ENCODE data around the gene RASA4.
"Not testable (repeated sequence)": the region's sequence is repeated elsewhere in the genome, so short reads cannot be mapped to it uniquely, and the experiment has no call there.

Gene RASA4

DNA sequence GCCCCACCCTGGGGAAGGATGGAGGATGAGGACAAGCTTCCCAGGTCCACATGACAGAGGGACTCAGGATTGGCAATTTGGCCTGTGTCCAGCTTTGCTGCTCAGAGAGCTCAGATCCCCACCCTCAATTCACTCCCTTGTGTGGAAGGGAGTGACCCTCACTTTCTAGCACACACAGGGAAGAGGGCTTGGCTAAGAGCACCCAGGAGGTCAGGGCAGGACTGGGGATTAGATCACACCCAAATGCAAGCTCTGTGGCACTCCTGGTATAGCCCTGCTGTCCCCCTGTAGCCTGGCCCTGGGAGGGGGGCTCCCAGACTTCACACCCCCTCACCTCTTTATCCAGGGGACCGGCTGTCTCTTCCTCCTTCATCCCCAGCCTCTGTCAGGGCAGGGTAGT, 72.2 kb downstream of the RASA4 start:
- H3K4me3 Mint-ChIP-seq; H3K4me1 Mint-ChIP-seq (ENCODE audit: low read depth in 2 of 2); H3K27ac Mint-ChIP-seq; H3K9me3 Mint-ChIP-seq; H3K27me3 Mint-ChIP-seq; DNase-seq; ATAC-seq (replicated peaks); H3K36me3 Mint-ChIP-seq (ENCODE audit: insufficient read depth): not testable (repeated sequence)

DNA sequence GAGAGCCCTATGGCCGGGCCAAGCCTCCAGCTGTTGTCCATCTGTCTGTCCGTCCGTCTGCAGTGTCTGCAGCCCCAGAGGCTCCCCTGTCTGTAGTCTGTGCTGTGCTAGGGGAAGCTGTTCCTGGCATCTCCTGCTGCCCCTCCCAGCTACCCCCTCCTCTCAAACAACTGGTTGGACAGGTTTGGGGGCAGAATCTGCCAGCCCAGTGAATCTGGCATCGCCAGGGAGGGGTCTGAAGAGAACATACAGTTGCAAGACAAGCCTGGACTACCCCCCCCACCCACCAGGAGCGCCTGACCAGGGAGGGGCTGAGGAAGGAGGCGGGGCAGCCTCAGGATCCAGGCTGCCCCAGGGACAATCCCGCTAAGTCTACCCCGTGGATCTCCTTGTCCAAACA, 73.0 kb downstream of the RASA4 start, which contains the start of gene UPK3BL2:
UPK3BL2 (minus strand) TSS at position 101 of the 400 bp plus-strand sequence; CDS start at position 41, 60 bp downstream.
- not testable (repeated sequence) for H3K4me1 Mint-ChIP-seq (ENCODE audit: low read depth in 2 of 2); H3K27ac Mint-ChIP-seq; H3K36me3 Mint-ChIP-seq (ENCODE audit: insufficient read depth); H3K4me3 Mint-ChIP-seq; DNase-seq; ATAC-seq (replicated peaks); H3K9me3 Mint-ChIP-seq; H3K27me3 Mint-ChIP-seq

- H3K9me3 Mint-ChIP-seq, result not testable (repeated sequence)
Observed at GRCh38 chr7:102542771-102543170, 73.8 kb downstream of the RASA4 start.

DNA sequence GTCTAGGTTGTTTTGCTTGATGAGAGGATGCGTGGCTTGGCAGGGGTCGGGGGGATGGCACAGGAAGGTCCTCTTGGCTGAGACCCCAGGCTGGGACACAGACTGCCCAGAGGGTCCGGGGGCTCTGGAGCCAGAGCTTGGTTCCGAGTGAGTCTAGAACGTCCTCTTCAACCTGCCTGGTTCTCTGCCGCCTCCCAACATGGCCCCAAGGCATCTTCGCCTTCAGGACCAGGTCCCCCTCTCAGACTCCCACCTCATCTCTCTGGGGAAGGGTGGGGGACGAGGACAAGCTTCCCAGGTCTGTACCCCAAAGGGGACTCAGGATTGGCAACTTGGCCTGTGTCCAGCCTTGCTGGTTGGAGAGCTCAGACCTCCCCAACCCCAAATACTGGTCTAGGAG, 74.5 kb downstream of the RASA4 start:
- H3K9me3 Mint-ChIP-seq, DNase-seq: not testable (repeated sequence)

More at GRCh38 chr7:102542771-102543170, 73.8 kb downstream of the RASA4 start:
- not testable (repeated sequence) for H3K4me3 Mint-ChIP-seq; H3K27me3 Mint-ChIP-seq; ATAC-seq (replicated peaks); H3K36me3 Mint-ChIP-seq (ENCODE audit: insufficient read depth); H3K27ac Mint-ChIP-seq; DNase-seq; H3K4me1 Mint-ChIP-seq (ENCODE audit: low read depth in 2 of 2)

GRCh38 chr7:102540604-102541003, 76.0 kb downstream of the RASA4 start:
- H3K4me3 Mint-ChIP-seq; H3K4me1 Mint-ChIP-seq (ENCODE audit: low read depth in 2 of 2); ATAC-seq (replicated peaks); H3K27me3 Mint-ChIP-seq; H3K9me3 Mint-ChIP-seq; DNase-seq; H3K36me3 Mint-ChIP-seq (ENCODE audit: insufficient read depth); H3K27ac Mint-ChIP-seq: not testable (repeated sequence)

More for the DNA sequence above, 74.5 kb downstream of the RASA4 start:
- ATAC-seq (replicated peaks); H3K4me1 Mint-ChIP-seq (ENCODE audit: low read depth in 2 of 2); H3K27me3 Mint-ChIP-seq; H3K4me3 Mint-ChIP-seq; H3K27ac Mint-ChIP-seq; H3K36me3 Mint-ChIP-seq (ENCODE audit: insufficient read depth): not testable (repeated sequence)

- not testable (repeated sequence) for H3K27me3 Mint-ChIP-seq; H3K27ac Mint-ChIP-seq; H3K4me3 Mint-ChIP-seq; H3K9me3 Mint-ChIP-seq; H3K36me3 Mint-ChIP-seq (ENCODE audit: insufficient read depth); DNase-seq; H3K4me1 Mint-ChIP-seq (ENCODE audit: low read depth in 2 of 2); ATAC-seq (replicated peaks)
Observed at GRCh38 chr7:102535062-102535615, 81.4 kb downstream of the RASA4 start.

- not testable (repeated sequence) for H3K4me1 Mint-ChIP-seq (ENCODE audit: low read depth in 2 of 2); ATAC-seq (replicated peaks); H3K4me3 Mint-ChIP-seq; H3K27ac Mint-ChIP-seq; H3K36me3 Mint-ChIP-seq (ENCODE audit: insufficient read depth); H3K9me3 Mint-ChIP-seq; DNase-seq; H3K27me3 Mint-ChIP-seq
Observed at GRCh38 chr7:102532127-102532526, 84.4 kb downstream of the RASA4 start.

GRCh38 chr7:102531583-102531982, 85.0 kb downstream of the RASA4 start:
- not testable (repeated sequence) for H3K9me3 Mint-ChIP-seq; H3K27ac Mint-ChIP-seq; H3K36me3 Mint-ChIP-seq (ENCODE audit: insufficient read depth); DNase-seq; H3K27me3 Mint-ChIP-seq; H3K4me3 Mint-ChIP-seq; ATAC-seq (replicated peaks); H3K4me1 Mint-ChIP-seq (ENCODE audit: low read depth in 2 of 2)

- H3K9me3 Mint-ChIP-seq; H3K36me3 Mint-ChIP-seq (ENCODE audit: insufficient read depth); H3K4me1 Mint-ChIP-seq (ENCODE audit: low read depth in 2 of 2); H3K4me3 Mint-ChIP-seq; DNase-seq; ATAC-seq (replicated peaks); H3K27ac Mint-ChIP-seq; H3K27me3 Mint-ChIP-seq: not testable (repeated sequence)
Observed at GRCh38 chr7:102527822-102528793, 88.4 kb downstream of the RASA4 start.

DNA sequence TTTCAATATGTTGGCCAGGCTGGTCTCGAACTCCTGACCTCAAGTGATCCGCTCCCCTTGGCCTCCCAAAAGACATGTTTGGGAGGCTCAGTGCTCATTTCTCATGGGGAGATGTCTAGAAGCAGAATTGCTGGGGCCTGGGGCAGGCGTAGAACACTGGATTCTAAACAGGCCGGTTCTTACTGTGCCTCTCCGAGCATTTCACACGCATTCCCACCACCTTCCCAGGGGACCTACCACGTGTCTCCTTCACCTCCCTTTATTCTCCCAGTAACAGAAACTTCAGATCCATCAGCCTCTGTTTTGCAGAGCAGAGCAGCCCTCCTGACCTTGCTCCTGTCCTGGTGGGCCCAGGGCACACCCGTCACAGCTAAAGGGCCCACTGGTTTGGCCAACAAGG, 89.4 kb downstream of the RASA4 start:
- not testable (repeated sequence) for ATAC-seq (replicated peaks)

GRCh38 chr7:102524803-102525202, 91.8 kb downstream of the RASA4 start:
- H3K4me3 Mint-ChIP-seq; H3K36me3 Mint-ChIP-seq (ENCODE audit: insufficient read depth); H3K27ac Mint-ChIP-seq; H3K9me3 Mint-ChIP-seq; ATAC-seq (replicated peaks); H3K27me3 Mint-ChIP-seq; H3K4me1 Mint-ChIP-seq (ENCODE audit: low read depth in 2 of 2); DNase-seq: not testable (repeated sequence)

More for the DNA sequence above, 89.4 kb downstream of the RASA4 start:
- H3K4me1 Mint-ChIP-seq (ENCODE audit: low read depth in 2 of 2); H3K36me3 Mint-ChIP-seq (ENCODE audit: insufficient read depth); H3K4me3 Mint-ChIP-seq; DNase-seq; H3K27ac Mint-ChIP-seq; H3K9me3 Mint-ChIP-seq; H3K27me3 Mint-ChIP-seq: not testable (repeated sequence)
